ENCODE results near the gene PEAR1.

Gene PEAR1

GRCh38 chr1:156889802-156890580 is 3.5 kb upstream of the PEAR1 start:
- in situ Hi-C loops (cut with HindIII; ENCODE audit: low sequenced_read_pairs): loop anchor here (5.0 kb wide), 1 partner anchor 57 kb away; no protein-coding TSS in a partner anchor
- no peak overlapping the region for H3K4me3 ChIP-seq (ENCODE audit: low read depth, low read length)
- DNase-seq (ENCODE audit: low read depth): peak; percentile 68
- TF ChIP-seq CTCF (IDR thresholded peaks at IDR 0.05; ENCODE audit: low read depth, low read length, missing control alignments): peak; percentile 78

GRCh38 chr1:156892190-156893047 is 1.1 kb upstream of the PEAR1 start:
- peak; percentile 95 for TF ChIP-seq CTCF (IDR thresholded peaks at IDR 0.05; ENCODE audit: low read depth, low read length, missing control alignments)
- DNase-seq (ENCODE audit: low read depth): peak; percentile 70
- peak overlapping the region; percentile 24 for H3K4me3 ChIP-seq (ENCODE audit: low read depth, low read length)
- in situ Hi-C loops (cut with HindIII; ENCODE audit: low sequenced_read_pairs): no loop called here

- peak overlapping the region; percentile 50 for H3K4me3 ChIP-seq (ENCODE audit: low read depth, low read length)
- no peak for DNase-seq (ENCODE audit: low read depth)
- TF ChIP-seq CTCF (IDR thresholded peaks at IDR 0.05; ENCODE audit: low read depth, low read length, missing control alignments): no peak
- in situ Hi-C loops (cut with HindIII; ENCODE audit: low sequenced_read_pairs): no loop called here
Observed at GRCh38 chr1:156894001-156894400, 483 bp downstream of the PEAR1 start.

- peak overlapping the region; percentile 50 for H3K4me3 ChIP-seq (ENCODE audit: low read depth, low read length)
- in situ Hi-C loops (cut with HindIII; ENCODE audit: low sequenced_read_pairs): no loop called here
- no peak for TF ChIP-seq CTCF (IDR thresholded peaks at IDR 0.05; ENCODE audit: low read depth, low read length, missing control alignments)
- DNase-seq (ENCODE audit: low read depth): no peak
Observed at GRCh38 chr1:156894711-156895454, 1.4 kb downstream of the PEAR1 start.

GRCh38 chr1:156895455-156895812 is 1.9 kb downstream of the PEAR1 start:
- no peak overlapping the region for H3K4me3 ChIP-seq (ENCODE audit: low read depth, low read length)
- TF ChIP-seq CTCF (IDR thresholded peaks at IDR 0.05; ENCODE audit: low read depth, low read length, missing control alignments): no peak
- no peak for DNase-seq (ENCODE audit: low read depth)
- in situ Hi-C loops (cut with HindIII; ENCODE audit: low sequenced_read_pairs): no loop called here

- H3K4me3 ChIP-seq (ENCODE audit: low read depth, low read length): no peak overlapping the region
- no peak for TF ChIP-seq CTCF (IDR thresholded peaks at IDR 0.05; ENCODE audit: low read depth, low read length, missing control alignments)
- in situ Hi-C loops (cut with HindIII; ENCODE audit: low sequenced_read_pairs): no loop called here
- DNase-seq (ENCODE audit: low read depth): no peak
Observed at GRCh38 chr1:156895927-156896326, 2.4 kb downstream of the PEAR1 start.

All from astrocyte of the cerebellum (primary cell).